NCI-H2081 treated with DMSO at 0.1 percent for 48 hours (cell line): ENCODE data around the gene TMEM235.
"Not testable (repeated sequence)": the region's sequence is repeated elsewhere in the genome, so short reads cannot be mapped to it uniquely, and the experiment has no call there.

Experiments used
- DNase-seq: peaks from one replicate; lab custom pipeline; 2025; lab: John Stamatoyannopoulos, UW

The TMEM235 gene

GRCh38 chr17:78238823-78239488 lies 7.5 kb downstream of the TMEM235 start:
- no peak for DNase-seq

- DNase-seq, result no peak
Measured at GRCh38 chr17:78239489-78239931, 8.1 kb downstream of the TMEM235 start.

GRCh38 chr17:78240012-78240655 lies 8.7 kb downstream of the TMEM235 start:
- no peak for DNase-seq

- DNase-seq, result no peak
Measured at GRCh38 chr17:78240839-78241238, 9.4 kb downstream of the TMEM235 start.

- no peak for DNase-seq
Measured at GRCh38 chr17:78241277-78242023, 10.0 kb downstream of the TMEM235 start.

GRCh38 chr17:78242024-78242742 lies 10.8 kb downstream of the TMEM235 start:
- DNase-seq, result no peak

GRCh38 chr17:78247304-78247703 lies 15.9 kb downstream of the TMEM235 start:
- DNase-seq, result no peak

GRCh38 chr17:78248051-78248914 lies 16.9 kb downstream of the TMEM235 start:
- DNase-seq, result no peak

GRCh38 chr17:78249074-78249817 lies 17.8 kb downstream of the TMEM235 start:
- DNase-seq, result no peak

- no peak for DNase-seq
Measured at GRCh38 chr17:78249818-78250806, 18.7 kb downstream of the TMEM235 start.

GRCh38 chr17:78250891-78251772 lies 19.7 kb downstream of the TMEM235 start:
- peak; percentile 62 for DNase-seq

- no peak for DNase-seq
Measured at GRCh38 chr17:78251773-78252103, 20.3 kb downstream of the TMEM235 start.

- DNase-seq, result no peak
Measured at GRCh38 chr17:78252111-78252634, 20.7 kb downstream of the TMEM235 start.

GRCh38 chr17:78252701-78253635 lies 21.5 kb downstream of the TMEM235 start:
- no peak for DNase-seq

- DNase-seq, result not testable (repeated sequence)
Measured at GRCh38 chr17:78253636-78253945, 22.2 kb downstream of the TMEM235 start.

- DNase-seq, result peak; percentile 10
Measured at GRCh38 chr17:78253946-78254672, 22.7 kb downstream of the TMEM235 start.
